Measurements from ENCODE around the gene PKDCC. TPM values are rescaled to one million over a fixed set of nuclear protein-coding genes. Genes with fewer than 3 reads are reported as not detected.

The PKDCC gene
- total and polyA plus RNA-seq, 2 of the 13 experiments (the other 11 are each of a cell fraction or from before 2014, with no cell fraction given), result 52.6 to 58.8 TPM

DNA sequence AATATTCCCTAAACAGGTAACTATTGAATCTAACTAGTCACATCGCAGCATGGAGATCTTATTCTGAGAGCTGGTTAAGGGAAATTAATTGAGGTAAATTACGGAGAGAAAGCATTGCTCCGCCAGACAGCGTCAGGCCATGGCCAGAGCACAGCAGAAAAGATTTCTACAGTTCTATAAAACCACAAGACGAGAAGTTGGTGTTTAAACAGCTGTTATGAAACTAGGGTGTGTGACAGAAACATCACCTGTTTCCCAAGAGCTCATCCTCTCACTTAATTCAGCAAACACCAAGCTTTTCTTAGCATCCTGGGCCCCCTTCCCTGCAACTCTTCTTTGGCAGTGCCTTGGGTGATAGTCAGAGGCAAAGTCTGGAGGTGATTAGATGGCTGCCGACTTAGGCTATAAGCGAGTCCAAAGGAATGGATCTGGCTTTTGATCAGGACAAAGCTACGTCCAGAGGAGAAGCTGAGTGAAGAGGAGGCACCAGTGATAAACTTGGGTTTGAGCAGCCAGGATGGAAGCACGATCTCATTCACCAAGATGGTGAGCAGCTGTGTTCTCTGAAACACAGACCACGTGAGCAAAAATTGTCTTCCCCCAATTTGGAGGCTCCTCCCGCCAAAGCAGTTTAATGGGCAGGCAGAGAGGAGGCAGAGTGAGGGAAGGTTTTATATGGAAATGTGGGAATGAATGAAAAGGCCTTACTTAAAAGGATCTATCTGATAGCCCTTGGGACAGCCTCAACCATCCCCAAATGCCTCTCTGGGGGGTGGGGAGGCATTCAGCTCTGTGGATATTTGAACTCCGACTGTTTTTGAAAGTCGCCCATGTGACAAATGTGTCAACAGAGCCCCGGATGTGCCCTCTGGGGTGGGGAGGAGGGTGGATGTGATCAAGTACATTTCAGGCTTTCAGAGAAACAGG, 57.8 kb downstream of the PKDCC start (continued):
- TF ChIP-seq ZHX2 (IDR thresholded peaks at IDR 0.05; ENCODE audit: low read depth), result 0 out of 2 replicates have a peak, but pooled peaks have one; percentile 10
- TF ChIP-seq ZHX2 (CRISPR knock-in tag; IDR thresholded peaks at IDR 0.05; ENCODE audit: borderline replicate concordance), result no peak
- peak; percentile 88; the same call in 1 of the 2 replicates for TF ChIP-seq ZNF160 (CRISPR knock-in tag; IDR thresholded peaks at IDR 0.05)
- no peak for TF ChIP-seq ZEB1 (IDR thresholded peaks at IDR 0.05; ENCODE audit: insufficient replicate concordance, low read depth)
- peak; percentile 88 for TF ChIP-seq KAT7 (CRISPR knock-in tag; IDR thresholded peaks at IDR 0.05; ENCODE audit: borderline replicate concordance)
- TF ChIP-seq CENPT (CRISPR knock-in tag; IDR thresholded peaks at IDR 0.05; ENCODE audit: low read depth), result no peak
- TF ChIP-seq AGO1 (IDR thresholded peaks at IDR 0.05; ENCODE audit: low read depth, low read length, poor library complexity, severe bottlenecking), result no peak
- TF ChIP-seq RFXAP (CRISPR knock-in tag; IDR thresholded peaks at IDR 0.05; ENCODE audit: borderline replicate concordance), result no peak
- TF ChIP-seq NFE2L2 (IDR thresholded peaks at IDR 0.05; ENCODE audit: low read length), result no peak
- no peak for TF ChIP-seq SOX6 (IDR thresholded peaks at IDR 0.05)
- peak; percentile 85 for TF ChIP-seq SOX6 (CRISPR knock-in tag; IDR thresholded peaks at IDR 0.05)
- TF ChIP-seq, protein P1, sequence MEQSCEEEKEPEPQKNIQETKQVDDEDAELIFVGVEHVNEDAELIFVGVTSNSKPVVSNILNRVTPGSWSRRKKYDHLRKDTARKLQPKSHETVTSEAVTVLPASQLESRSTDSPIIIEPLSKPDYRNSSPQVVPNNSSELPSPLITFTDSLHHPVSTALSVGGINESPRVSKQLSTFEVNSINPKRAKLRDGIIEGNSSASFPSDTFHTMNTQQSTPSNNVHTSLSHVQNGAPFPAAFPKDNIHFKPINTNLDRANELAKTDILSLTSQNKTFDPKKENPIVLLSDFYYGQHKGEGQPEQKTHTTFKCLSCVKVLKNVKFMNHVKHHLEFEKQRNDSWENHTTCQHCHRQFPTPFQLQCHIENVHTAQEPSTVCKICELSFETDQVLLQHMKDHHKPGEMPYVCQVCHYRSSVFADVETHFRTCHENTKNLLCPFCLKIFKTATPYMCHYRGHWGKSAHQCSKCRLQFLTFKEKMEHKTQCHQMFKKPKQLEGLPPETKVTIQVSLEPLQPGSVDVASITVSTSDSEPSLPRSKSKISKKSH (CRISPR knock-in tag; IDR thresholded peaks at IDR 0.05; ENCODE audit: borderline replicate concordance), result no peak
- TF ChIP-seq PRMT3 (CRISPR knock-in tag; IDR thresholded peaks at IDR 0.05; ENCODE audit: borderline replicate concordance, low read depth), result no peak
- no peak for TF ChIP-seq ZNF17 (CRISPR knock-in tag; IDR thresholded peaks at IDR 0.05)
- no peak for TF ChIP-seq MAF1 (CRISPR knock-in tag; IDR thresholded peaks at IDR 0.05; ENCODE audit: borderline replicate concordance)
- TF ChIP-seq TBX3 (IDR thresholded peaks at IDR 0.05; ENCODE audit: borderline replicate concordance), result no peak
- peak; percentile 56; the same call in 1 of the 2 replicates for TF ChIP-seq NR1H2 (CRISPR knock-in tag; IDR thresholded peaks at IDR 0.05; ENCODE audit: borderline replicate concordance, low read depth)
- TF ChIP-seq ZNF230 (CRISPR knock-in tag; IDR thresholded peaks at IDR 0.05), result 0 out of 2 replicates have a peak, but pooled peaks have one; percentile 28
- TF ChIP-seq MTF2 (CRISPR knock-in tag; IDR thresholded peaks at IDR 0.05; ENCODE audit: borderline replicate concordance), result no peak
- peak; percentile 79 for TF ChIP-seq ZNF331 (CRISPR knock-in tag; IDR thresholded peaks at IDR 0.05)
- TF ChIP-seq SNAPC2 (CRISPR knock-in tag; IDR thresholded peaks at IDR 0.05), result no peak; the same call in 1 of the 2 replicates
- TF ChIP-seq ZNF850 (CRISPR knock-in tag; conservative IDR thresholded peaks at IDR 0.05), result no peak
- no peak for TF ChIP-seq CHD4 (IDR thresholded peaks at IDR 0.05; ENCODE audit: borderline replicate concordance, low read length)

Data from HepG2 (cell line).